ENCODE results near the gene SPATA31C1. TPM values are rescaled to one million over a fixed set of nuclear protein-coding genes. Genes with fewer than 3 reads are reported as not detected.

SPATA31C1 gene
- total and polyA plus RNA-seq, 2 of the 8 experiments (the other 6 are each of a cell fraction or from before 2014, with no cell fraction given), result 0.15 TPM; not detected in 1

DNA sequence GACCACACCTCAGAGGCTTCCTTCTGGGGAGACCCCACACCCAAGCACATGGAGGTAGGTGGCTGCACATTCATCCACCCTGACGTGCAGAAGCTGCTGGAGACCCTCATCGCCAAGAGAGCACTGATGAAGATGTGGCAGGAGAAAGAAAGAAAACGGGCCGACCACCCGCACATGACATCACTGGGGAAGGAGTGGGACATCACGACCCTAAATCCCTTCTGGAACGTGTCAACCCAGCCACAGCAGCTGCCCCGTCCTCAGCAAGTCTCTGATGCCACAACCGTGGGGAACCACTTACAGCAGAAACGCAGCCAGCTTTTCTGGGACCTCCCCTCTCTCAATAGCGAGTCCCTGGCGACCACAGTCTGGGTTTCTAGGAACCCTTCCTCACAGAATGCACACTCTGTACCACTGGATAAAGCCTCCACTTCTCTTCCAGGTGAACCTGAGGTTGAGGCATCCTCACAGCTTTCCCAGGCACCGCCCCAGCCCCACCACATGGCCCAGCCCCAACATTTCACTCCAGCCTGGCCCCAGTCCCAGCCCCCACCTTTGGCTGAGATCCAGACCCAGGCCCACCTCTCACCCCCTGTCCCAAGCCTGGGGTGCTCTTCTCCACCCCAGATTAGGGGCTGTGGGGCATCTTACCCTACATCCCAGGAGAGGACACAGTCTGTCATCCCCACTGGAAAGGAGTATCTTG is 32.1 kb upstream of the SPATA31C1 start (continued):
- TF ChIP-seq CHD7 (IDR thresholded peaks at IDR 0.05; ENCODE audit: insufficient replicate concordance, low read length), result no peak
- TF ChIP-seq CBX5 (IDR thresholded peaks at IDR 0.05; ENCODE audit: low read depth, low read length), result no peak
- no peak for TF ChIP-seq BRCA1 (IDR thresholded peaks at IDR 0.05; ENCODE audit: low read depth, low read length)
- TF ChIP-seq RFX5 (IDR thresholded peaks at IDR 0.05; ENCODE audit: borderline replicate concordance, low read depth, low read length), result no peak
- no peak for TF ChIP-seq HDAC6 (IDR thresholded peaks at IDR 0.05; ENCODE audit: low read depth, low read length)
- no peak for TF ChIP-seq SP2 (IDR thresholded peaks at IDR 0.05; ENCODE audit: low read length)
- TF ChIP-seq CTBP2 (IDR thresholded peaks at IDR 0.05; ENCODE audit: borderline replicate concordance, insufficient read depth, insufficient read length, low read length), result no peak
- TF ChIP-seq CHD2 (IDR thresholded peaks at IDR 0.05; ENCODE audit: low read length), result no peak
- no peak for TF ChIP-seq EP300 (IDR thresholded peaks at IDR 0.05; ENCODE audit: borderline replicate concordance in 1 of 2, low read depth in 2 of 2, low read length in 2 of 2)
- no peak for TF ChIP-seq SIX5 (IDR thresholded peaks at IDR 0.05; ENCODE audit: low read depth, low read length)
- no peak for TF ChIP-seq BCL11A (IDR thresholded peaks at IDR 0.05; ENCODE audit: low read depth in 2 of 2, low read length in 2 of 2)
